MM.1S (cell line): ENCODE data around the gene S100A1.
A peak's percentile ranks its signal among the peaks of the same experiment; 100 is the strongest.

Experiments
- DNase-seq: peaks from one replicate; pipeline ENCODE4 v3.0.0-alpha.2; 2015
- H2AFZ ChIP-seq: fragments of 300-600 bp; sonication (generic); 2 replicates; pipeline ENCODE4 v1.6.0; 2016; ENCODE audit warnings: antibody characterized with exemption, low read length
- H3F3A ChIP-seq: fragments of 300-600 bp; sonication (generic); 2 replicates; pipeline ENCODE4 v1.6.1; 2016; ENCODE audit warnings: mild to moderate bottlenecking, antibody characterized with exemption, low read length, moderate library complexity, mixed read lengths; ENCODE audit not compliant: insufficient read depth
- H3K27ac ChIP-seq: fragments of 300-600 bp; sonication (generic); 2 replicates; pipeline ENCODE4 v1.5.1; 2016; ENCODE audit warnings: mild to moderate bottlenecking, low read length
- H3K27me3 ChIP-seq: fragments of 300-600 bp; sonication (generic); replicated peaks from 2 replicates; pipeline ENCODE4 v1.6.0; 2016; ENCODE audit warnings: low read length; ENCODE audit not compliant: insufficient read depth
- H3K36me3 ChIP-seq: fragments of 300-600 bp; sonication (generic); replicated peaks from 2 replicates; pipeline ENCODE4 v1.6.1; 2016; ENCODE audit warnings: mild to moderate bottlenecking, low read length, mixed read lengths; ENCODE audit not compliant: insufficient read depth
- H3K4me1 ChIP-seq: fragments of 300-600 bp; sonication (generic); 2 replicates; pipeline ENCODE4 v1.6.1; 2016; ENCODE audit warnings: low read length, mixed read lengths
- H3K4me2 ChIP-seq: fragments of 300-600 bp; sonication (generic); 2 replicates; pipeline ENCODE4 v1.6.0; 2016; ENCODE audit warnings: low read depth, low read length
- H3K4me3 ChIP-seq: fragments of 300-600 bp; sonication (generic); 2 replicates; pipeline ENCODE4 v1.5.1; 2016; ENCODE audit warnings: low read length, mixed read lengths
- H3K79me2 ChIP-seq: fragments of 300-600 bp; sonication (generic); 2 replicates; pipeline ENCODE4 v1.6.1; 2016; ENCODE audit warnings: mixed run types, low read length, mixed read lengths
- H3K9ac ChIP-seq: fragments of 300-600 bp; sonication (generic); 2 replicates; pipeline ENCODE4 v1.6.1; 2016; ENCODE audit warnings: low read length, mixed read lengths
- H3K9me2 ChIP-seq: fragments of 300-600 bp; sonication (generic); replicated peaks from 2 replicates; pipeline ENCODE4 v1.6.1; 2016; ENCODE audit warnings: mild to moderate bottlenecking, low read length, mixed read lengths; ENCODE audit not compliant: insufficient read depth
- H3K9me3 ChIP-seq: fragments of 300-600 bp; sonication (generic); replicated peaks from 2 replicates; pipeline ENCODE4 v1.6.1; 2016; ENCODE audit warnings: mild to moderate bottlenecking, low read length, mixed read lengths; ENCODE audit not compliant: insufficient read depth
- H4K20me1 ChIP-seq: fragments of 300-600 bp; sonication (generic); 2 replicates; pipeline ENCODE4 v1.6.1; 2016; ENCODE audit warnings: mild to moderate bottlenecking, low read length, moderate library complexity, mixed read lengths; ENCODE audit not compliant: insufficient read depth
- EZH2 ChIP-seq: fragments of 300-600 bp; sonication (generic); optimal IDR thresholded peaks from 2 replicates; pipeline ENCODE3; 2017; ENCODE audit warnings: low read depth, mild to moderate bottlenecking, antibody characterized with exemption, low read length, mixed read lengths
- EZH2phosphoT487 ChIP-seq: fragments of 300-600 bp; sonication (generic); IDR thresholded peaks from 2 replicates; pipeline ENCODE4 v1.6.1; 2018; ENCODE audit warnings: antibody characterized with exemption, low read length
- TF ChIP-seq, protein P1 (sequence below): fragments of 300-600 bp; sonication (generic); IDR thresholded peaks from 2 replicates; pipeline ENCODE4 v1.5.1; 2016; ENCODE audit warnings: antibody characterized with exemption, low read length, mixed read lengths

S100A1 gene

DNA sequence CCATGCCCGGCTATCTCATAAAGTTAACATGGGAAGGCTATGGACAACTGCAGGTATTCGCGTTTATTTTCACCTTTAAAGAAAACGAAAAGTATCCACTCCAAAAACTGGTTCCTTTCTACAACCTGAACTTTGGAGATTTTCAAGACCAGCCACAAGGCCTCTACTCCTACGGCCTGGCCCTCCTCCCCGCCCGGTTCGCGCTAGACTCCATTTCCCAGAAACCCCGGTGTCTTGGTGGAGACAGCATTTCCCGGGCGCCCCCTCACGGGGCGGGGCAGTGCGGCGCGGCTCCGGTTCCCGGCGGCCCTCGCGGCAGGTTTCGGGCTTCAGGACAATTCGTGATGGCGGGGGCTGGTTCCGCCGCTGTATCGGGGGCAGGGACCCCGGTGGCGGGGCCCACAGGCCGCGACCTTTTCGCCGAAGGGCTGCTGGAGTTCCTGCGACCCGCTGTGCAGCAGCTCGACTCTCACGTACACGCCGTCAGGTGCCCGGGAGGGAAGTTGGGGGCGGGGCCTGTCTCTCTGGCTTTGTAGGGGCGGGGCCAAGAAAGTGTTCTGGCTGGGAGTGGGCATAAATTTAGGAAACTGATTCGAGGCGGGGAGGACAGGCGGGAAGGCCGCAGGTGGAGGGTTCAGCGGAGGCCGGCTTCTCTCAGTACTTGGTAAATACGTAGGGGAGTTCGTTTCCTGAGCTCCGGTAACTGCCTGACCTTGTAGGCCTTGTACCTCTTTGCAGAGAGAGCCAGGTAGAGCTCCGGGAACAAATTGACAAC is 30.4 kb downstream of the S100A1 start, which contains the start of gene SNAPIN:
TSS of gene SNAPIN (plus strand) at position 304 of the 775 bp plus-strand sequence. CDS start at position 345, 41 bp downstream.
- Histone ChIP-seq H3K4me1 (0 out of 2 replicates have a peak, but pooled peaks cover 6% of the 10 kb centered on the region), H3K4me3 (peak within 1 kb of the TSS; percentile 82), H3K36me3 (peaks cover 17% of the 10 kb centered on the region), H3K27ac (peak within 1 kb of the TSS; percentile 62; the same call in 1 of the 2 replicates), H3K79me2 (peaks cover 20% of the 10 kb centered on the region), H4K20me1 (no peaks in the 10 kb centered on the region), H2AFZ (peak within 1 kb of the TSS; percentile 85), H3K9me2 (no peaks in the 10 kb centered on the region), H3K9me3 (no peaks in the 10 kb centered on the region), H3F3A (peaks cover 22% of the 10 kb centered on the region), H3K9ac (peak within 1 kb of the TSS; percentile 79), H3K27me3 (no peaks in the 10 kb centered on the region), H3K4me2 (peak within 1 kb of the TSS; percentile 83)
- DNase-seq = peak; percentile 97
- TF ChIP-seq EZH2phosphoT487 (no peak), EZH2 (no peak)
- TF ChIP-seq, protein P1, sequence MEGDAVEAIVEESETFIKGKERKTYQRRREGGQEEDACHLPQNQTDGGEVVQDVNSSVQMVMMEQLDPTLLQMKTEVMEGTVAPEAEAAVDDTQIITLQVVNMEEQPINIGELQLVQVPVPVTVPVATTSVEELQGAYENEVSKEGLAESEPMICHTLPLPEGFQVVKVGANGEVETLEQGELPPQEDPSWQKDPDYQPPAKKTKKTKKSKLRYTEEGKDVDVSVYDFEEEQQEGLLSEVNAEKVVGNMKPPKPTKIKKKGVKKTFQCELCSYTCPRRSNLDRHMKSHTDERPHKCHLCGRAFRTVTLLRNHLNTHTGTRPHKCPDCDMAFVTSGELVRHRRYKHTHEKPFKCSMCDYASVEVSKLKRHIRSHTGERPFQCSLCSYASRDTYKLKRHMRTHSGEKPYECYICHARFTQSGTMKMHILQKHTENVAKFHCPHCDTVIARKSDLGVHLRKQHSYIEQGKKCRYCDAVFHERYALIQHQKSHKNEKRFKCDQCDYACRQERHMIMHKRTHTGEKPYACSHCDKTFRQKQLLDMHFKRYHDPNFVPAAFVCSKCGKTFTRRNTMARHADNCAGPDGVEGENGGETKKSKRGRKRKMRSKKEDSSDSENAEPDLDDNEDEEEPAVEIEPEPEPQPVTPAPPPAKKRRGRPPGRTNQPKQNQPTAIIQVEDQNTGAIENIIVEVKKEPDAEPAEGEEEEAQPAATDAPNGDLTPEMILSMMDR = no peak

DNA sequence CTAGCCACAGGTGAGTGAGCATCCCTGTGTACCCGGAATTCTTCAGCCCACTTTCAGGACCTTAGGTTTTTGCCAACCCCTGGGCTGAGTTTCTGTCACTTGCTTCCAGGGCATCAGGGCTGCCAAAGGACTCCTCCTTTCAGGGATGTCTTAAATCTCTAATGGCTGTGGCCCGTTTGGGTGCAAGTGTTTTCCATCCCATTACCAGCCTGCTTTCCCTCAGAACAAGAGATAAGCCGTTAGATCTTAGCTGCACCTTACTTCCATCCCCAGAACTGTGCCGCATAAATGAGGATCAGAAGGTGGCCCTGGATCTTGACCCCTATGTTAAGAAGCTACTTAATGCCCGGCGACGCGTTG is 30.9 kb downstream of the S100A1 start:
- Histone ChIP-seq H4K20me1 (no peaks in the 10 kb centered on the region), H3K27ac (peak overlapping the region; percentile 62; the same call in 1 of the 2 replicates), H3F3A (peaks cover 28% of the 10 kb centered on the region), H3K36me3 (peaks cover 17% of the 10 kb centered on the region), H3K27me3 (no peaks in the 10 kb centered on the region), H3K9me3 (no peaks in the 10 kb centered on the region), H3K4me2 (peak overlapping the region; percentile 83), H3K4me3 (peak overlapping the region; percentile 82), H2AFZ (peak overlapping the region; percentile 85), H3K79me2 (peaks cover 21% of the 10 kb centered on the region), H3K9ac (peak overlapping the region; percentile 79), H3K4me1 (0 out of 2 replicates have a peak, but pooled peaks cover 6% of the 10 kb centered on the region), H3K9me2 (no peaks in the 10 kb centered on the region)
- TF ChIP-seq, protein P1 = no peak
- TF ChIP-seq EZH2 = no peak
- no peak for TF ChIP-seq EZH2phosphoT487
- no peak for DNase-seq

- Histone ChIP-seq H4K20me1 (no peaks in the 10 kb centered on the region), H3K4me3 (peak overlapping the region; percentile 82), H3K9me2 (no peaks in the 10 kb centered on the region), H3K79me2 (peaks cover 23% of the 10 kb centered on the region), H3K9me3 (no peaks in the 10 kb centered on the region), H3K4me2 (peak overlapping the region; percentile 83), H3F3A (peaks cover 30% of the 10 kb centered on the region), H3K36me3 (peaks cover 18% of the 10 kb centered on the region), H3K27ac (no peak overlapping the region), H3K4me1 (0 out of 2 replicates have a peak, but pooled peaks cover 6% of the 10 kb centered on the region), H2AFZ (no peak overlapping the region), H3K27me3 (no peaks in the 10 kb centered on the region), H3K9ac (peak overlapping the region; percentile 79; the same call in 1 of the 2 replicates)
- DNase-seq = no peak
- TF ChIP-seq, protein P1 = no peak
- TF ChIP-seq EZH2 (no peak), EZH2phosphoT487 (no peak)
Observed at GRCh38 chr1:153659656-153660055, 31.4 kb downstream of the S100A1 start.
